GM23248 (cell line): ENCODE results near the gene TUBB2B.

Experiments used
- EZH2 ChIP-seq: fragments of 200-600 bp; sonication (generic); IDR thresholded peaks from 2 replicates; pipeline ENCODE4 v1.6.1; 2018; ENCODE audit warnings: antibody characterized with exemption, mild to moderate bottlenecking; ENCODE audit not compliant: insufficient read depth, poor library complexity, severe bottlenecking
- EZH2phosphoT487 ChIP-seq: fragments of 200-600 bp; sonication (generic); IDR thresholded peaks from 2 replicates; pipeline ENCODE4 v1.6.1; 2018; ENCODE audit warnings: antibody characterized with exemption, moderate library complexity, mild to moderate bottlenecking, low read depth; ENCODE audit not compliant: insufficient read depth

DNA sequence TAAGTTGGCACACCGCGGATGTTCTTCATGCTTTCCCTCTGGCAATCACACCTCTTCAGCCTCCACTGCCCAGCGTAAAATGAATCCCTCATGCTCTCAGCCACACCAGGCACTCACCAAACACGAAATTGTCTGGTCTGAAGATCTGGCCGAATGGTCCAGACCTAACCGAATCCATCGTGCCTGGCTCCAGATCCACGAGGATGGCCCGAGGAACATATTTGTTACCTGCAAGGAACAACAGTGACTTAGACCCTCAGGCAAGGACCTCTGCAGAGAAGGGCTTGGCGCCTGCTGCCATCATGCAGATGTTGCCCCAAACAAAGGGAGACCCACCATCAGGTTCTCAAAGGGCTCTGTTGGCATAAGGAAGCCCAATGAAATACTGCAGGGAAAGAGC is 1.4 kb downstream of the TUBB2B start:
- TF ChIP-seq EZH2 = no peak
- no peak for TF ChIP-seq EZH2phosphoT487
